GM13977 (cell line): ENCODE results near the gene RPS6KA4.

ENCODE experiments used
- DNase-seq: peaks from one replicate; pipeline ENCODE4 v3.0.0; 2012; ENCODE audit warnings: low spot score
- in situ Hi-C: fragments of 300-500 bp; cut with MboI; formaldehyde crosslinking; loops from one replicate; pipeline ENCODE4 v1.12.0; 2022; ENCODE audit warnings: low sequenced_read_pairs, low pct_unique_long_range_greater_than_20kb, mixed read lengths, inconsistent platforms; ENCODE audit not compliant: unreplicated experiment
- TF ChIP-seq, protein P1 (sequence below): IDR thresholded peaks from 2 replicates; pipeline ENCODE4 v1.5.1; 2012; ENCODE audit warnings: mild to moderate bottlenecking, control low read depth; ENCODE audit not compliant: insufficient read depth; ENCODE audit errors: extremely low read depth, missing control alignments

RPS6KA4 gene

DNA sequence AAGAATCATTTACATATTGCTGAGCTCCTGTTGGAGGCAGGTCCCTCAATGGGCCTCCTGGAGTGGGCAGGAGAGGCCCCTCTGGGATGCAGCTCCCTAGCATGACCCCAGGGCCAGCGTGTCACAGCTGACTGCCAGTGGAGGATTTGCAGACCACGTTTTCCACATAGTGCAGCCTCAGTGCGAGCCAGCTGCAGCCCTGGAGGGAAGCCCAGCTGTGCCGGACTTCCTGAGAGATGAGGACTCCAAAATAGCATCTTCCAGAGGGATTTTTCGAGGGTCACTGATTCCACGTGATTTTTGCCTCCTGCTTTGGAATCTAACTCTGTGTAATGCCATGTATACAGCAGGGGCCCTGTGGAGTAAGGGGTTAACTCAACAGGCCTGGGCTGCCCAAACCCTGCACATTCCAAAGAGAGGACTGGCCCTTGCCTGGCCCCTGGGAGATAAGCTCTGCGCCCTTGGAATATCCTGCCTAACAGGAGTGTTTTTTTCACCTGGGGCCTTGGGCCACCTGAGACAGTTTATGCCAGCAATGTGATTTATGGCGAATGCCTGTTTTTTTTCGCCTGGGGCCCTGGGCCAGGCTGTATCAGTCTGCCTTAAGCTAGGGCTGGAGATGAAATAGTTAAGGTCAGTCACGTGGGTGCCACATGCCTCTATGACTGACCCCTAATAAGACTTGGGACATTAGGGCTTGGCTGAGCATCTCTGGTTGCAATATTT is 47.4 kb downstream of the RPS6KA4 start:
- TF ChIP-seq, protein P1, sequence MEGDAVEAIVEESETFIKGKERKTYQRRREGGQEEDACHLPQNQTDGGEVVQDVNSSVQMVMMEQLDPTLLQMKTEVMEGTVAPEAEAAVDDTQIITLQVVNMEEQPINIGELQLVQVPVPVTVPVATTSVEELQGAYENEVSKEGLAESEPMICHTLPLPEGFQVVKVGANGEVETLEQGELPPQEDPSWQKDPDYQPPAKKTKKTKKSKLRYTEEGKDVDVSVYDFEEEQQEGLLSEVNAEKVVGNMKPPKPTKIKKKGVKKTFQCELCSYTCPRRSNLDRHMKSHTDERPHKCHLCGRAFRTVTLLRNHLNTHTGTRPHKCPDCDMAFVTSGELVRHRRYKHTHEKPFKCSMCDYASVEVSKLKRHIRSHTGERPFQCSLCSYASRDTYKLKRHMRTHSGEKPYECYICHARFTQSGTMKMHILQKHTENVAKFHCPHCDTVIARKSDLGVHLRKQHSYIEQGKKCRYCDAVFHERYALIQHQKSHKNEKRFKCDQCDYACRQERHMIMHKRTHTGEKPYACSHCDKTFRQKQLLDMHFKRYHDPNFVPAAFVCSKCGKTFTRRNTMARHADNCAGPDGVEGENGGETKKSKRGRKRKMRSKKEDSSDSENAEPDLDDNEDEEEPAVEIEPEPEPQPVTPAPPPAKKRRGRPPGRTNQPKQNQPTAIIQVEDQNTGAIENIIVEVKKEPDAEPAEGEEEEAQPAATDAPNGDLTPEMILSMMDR, result no peak
- in situ Hi-C loops, result no loop called here
- DNase-seq, result no peak

DNA sequence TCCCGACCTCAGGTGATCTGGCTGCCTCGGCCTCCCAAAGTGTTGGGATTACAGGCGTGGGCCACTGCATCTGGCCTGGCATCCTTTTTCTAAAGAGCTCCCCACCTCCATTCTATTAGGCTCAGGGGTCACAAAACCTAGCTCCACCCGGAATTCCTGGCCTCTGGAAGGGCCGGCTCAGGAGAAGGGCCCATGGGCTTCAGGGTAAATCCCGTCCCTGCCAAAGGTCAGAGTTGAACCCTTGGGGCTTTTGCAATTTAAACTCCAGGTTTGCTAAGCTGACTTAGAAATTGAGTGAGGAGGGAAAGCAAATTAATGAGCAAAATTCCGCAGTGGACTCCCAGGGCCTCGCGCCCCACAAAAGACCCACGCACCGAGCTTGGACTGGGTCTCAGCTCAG is 48.3 kb downstream of the RPS6KA4 start:
- in situ Hi-C loops, result no loop called here
- TF ChIP-seq, protein P1, result no peak

DNA sequence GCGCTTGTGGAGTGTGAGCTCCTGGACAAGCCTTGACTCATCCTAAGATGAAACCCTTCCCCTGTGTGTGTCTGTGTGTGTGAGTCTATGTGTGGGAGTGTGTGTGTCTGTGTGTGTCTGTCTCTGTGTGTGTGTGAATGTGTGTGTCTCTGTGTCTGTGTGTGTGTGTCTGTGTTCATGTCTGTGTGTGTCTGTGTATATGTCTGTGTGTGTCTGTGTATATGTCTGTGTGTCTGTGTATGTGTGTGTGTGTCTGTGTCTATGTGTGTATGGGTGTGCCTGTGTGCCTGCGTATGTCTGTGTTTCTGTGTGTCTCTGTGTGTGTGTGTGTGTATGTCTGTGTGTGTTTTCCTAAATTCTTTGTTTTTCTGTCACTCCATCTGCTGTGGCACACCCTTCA is 48.7 kb downstream of the RPS6KA4 start:
- TF ChIP-seq, protein P1, result no peak
- in situ Hi-C loops, result no loop called here
- no peak for DNase-seq

More for the DNA sequence above, 48.3 kb downstream of the RPS6KA4 start:
- no peak for DNase-seq

DNA sequence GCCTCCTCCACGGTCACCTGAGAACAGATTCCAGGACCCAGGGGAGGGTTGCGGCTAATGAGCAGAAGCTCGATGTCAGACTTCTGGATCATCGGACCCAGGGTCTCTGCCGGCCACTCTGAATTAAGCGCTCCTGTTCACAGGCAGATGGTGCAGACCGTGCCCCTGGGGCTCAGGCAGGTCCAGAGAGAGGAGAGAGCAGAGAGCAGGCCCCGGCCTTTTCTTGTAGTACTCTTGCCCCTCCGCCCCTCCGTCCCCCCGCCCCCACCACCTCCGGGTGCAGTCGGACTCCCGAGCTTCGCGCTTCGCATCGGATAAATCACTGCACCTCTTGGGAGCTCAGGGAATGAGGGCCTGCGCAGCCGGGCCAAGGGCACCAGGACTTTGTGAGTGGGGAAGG is 50.3 kb downstream of the RPS6KA4 start:
- TF ChIP-seq, protein P1, result no peak
- in situ Hi-C loops, result no loop called here
- no peak for DNase-seq

DNA sequence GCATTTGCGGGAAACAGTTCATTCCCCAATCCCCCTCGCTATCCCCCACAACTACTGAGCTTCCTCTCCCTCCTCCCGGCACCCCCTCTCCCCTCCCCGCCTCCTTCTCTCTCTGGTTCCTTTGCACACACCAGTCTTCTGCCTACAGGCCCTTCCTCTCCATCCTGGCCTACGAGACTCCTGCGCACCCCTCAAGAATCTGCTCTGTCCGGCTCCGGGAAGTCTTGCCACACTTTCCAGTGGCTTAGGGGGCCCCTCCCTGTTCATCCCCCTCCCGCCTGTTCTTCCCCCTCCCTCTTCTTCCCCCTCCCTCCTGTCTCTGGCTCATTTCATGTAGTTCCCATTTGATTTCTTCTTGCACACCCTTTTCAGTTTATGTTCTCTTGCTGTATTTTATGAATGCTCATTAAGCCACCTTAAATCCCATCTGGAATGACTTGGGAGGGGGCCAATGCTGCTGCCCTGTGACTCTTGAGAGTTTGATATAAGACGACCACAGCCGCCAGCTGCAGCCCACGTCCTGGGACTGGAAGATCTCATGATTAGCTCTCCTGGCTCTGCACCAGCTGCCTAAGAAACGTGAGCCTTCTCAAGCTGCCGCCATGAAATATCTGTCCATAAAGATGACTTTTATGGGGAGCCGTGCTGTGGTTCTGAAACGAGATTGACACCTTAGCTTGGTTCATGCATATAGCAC is 50.9 kb downstream of the RPS6KA4 start:
- TF ChIP-seq, protein P1, result no peak
- in situ Hi-C loops, result no loop called here
- DNase-seq, result no peak

DNA sequence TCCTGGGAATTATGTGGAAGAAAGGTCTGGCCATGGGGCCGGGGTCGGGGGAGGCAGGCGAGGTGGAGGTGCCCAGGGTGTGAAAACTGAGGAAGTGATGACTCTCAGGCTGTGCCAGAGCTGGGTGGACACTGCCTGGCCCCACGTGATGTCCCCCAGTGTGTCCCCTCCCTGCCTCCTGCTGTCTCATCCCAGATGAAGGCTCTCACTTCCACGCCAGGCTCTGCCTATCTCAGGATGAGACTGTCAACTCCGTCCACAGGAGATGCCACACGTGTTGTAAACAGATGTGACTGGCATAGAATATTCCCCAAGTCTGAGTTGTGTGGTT is 51.4 kb downstream of the RPS6KA4 start:
- no peak for DNase-seq
- in situ Hi-C loops, result no loop called here
- TF ChIP-seq, protein P1, result no peak
